Panc1 (cell line): Measurements from ENCODE around the gene PLD3.

Experiments used
- CTCF ChIP-seq: fragments of 450-650 bp; IDR thresholded peaks from 2 replicates; pipeline ENCODE4 v1.5.1; 2017; ENCODE audit warnings: mild to moderate bottlenecking
- POLR2AphosphoS5 ChIP-seq: IDR thresholded peaks from 2 replicates; pipeline ENCODE4 v1.6.1; 2012; ENCODE audit warnings: mild to moderate bottlenecking, low read depth, low read length, moderate library complexity
- REST ChIP-seq, 2 experiments: IDR thresholded peaks; 2 replicates each; pipeline ENCODE4 v1.6.1; 2011 to 2012; ENCODE audit warnings: low read depth in 2 of 2, control low read depth in 1 of 2, low read length in 1 of 2, mild to moderate bottlenecking in 1 of 2, moderate library complexity in 1 of 2; ENCODE audit not compliant: insufficient read depth in 1 of 2

- TF ChIP-seq CTCF (no peak), POLR2AphosphoS5 (no peak), REST (IDR thresholded peaks at IDR 0.05; ENCODE audit: insufficient read depth in 1 of 2, low read depth in 2 of 2, low read length in 1 of 2) (no peak)
Measured at GRCh38 chr19:40419780-40420179, 71.3 kb downstream of the PLD3 start.
